Stimulated activated CD8-positive, alpha-beta memory T cell treated with anti-CD3 and anti-CD28 coated beads, Interleukin-7, amount 100 ng/mL, for 48 hours (primary cell): Measurements from ENCODE around the gene MYORG.
"Not testable (repeated sequence)": the region's sequence is repeated elsewhere in the genome, so short reads cannot be mapped to it uniquely, and the experiment has no call there.

Source experiments
- DNase-seq, 2 donors: peaks; one replicate each; pipeline ENCODE4 v3.0.0-alpha.2; 2020; ENCODE audit warnings: low read depth in 1 of 2; ENCODE audit errors: extremely low read depth in 1 of 2

Gene MYORG

GRCh38 chr9:34370335-34370969 is 6.2 kb downstream of the MYORG start:
- no peak for DNase-seq

- no peak for DNase-seq
Observed at GRCh38 chr9:34369636-34370035, 7.1 kb downstream of the MYORG start.

GRCh38 chr9:34368796-34369195 is 7.9 kb downstream of the MYORG start:
- DNase-seq = not testable (repeated sequence)

DNA sequence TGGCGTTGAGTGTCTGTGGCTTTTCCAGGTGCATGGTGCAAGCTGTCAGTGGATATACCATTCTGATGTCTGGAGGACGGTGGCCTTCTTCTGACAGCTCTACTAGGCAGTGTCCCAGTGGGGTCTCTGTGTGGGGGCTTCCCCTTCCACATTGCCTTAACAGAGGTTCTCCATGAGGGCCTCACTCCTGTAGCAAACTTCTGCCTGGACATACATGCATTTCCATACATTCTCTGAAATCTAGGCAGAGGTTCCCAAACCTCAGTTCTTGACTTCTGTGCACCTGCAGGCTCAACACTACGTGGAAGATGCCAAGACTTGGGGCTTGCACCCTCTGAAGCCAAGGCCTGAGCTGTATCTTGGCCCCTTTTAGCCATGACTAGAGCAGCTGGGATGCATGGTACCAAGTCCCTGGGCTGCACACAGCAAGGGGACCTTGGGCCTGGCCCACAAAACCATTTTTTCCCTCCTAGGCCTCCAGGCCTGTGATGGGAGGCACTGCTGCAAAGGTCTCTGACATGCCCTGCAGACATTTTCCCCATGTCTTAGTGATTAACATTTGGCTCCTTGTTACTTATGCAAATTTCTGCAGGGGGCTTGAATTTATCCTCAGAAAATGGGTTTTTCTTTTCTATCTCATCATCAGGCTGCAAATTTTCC is 8.8 kb downstream of the MYORG start:
- not testable (repeated sequence) for DNase-seq

DNA sequence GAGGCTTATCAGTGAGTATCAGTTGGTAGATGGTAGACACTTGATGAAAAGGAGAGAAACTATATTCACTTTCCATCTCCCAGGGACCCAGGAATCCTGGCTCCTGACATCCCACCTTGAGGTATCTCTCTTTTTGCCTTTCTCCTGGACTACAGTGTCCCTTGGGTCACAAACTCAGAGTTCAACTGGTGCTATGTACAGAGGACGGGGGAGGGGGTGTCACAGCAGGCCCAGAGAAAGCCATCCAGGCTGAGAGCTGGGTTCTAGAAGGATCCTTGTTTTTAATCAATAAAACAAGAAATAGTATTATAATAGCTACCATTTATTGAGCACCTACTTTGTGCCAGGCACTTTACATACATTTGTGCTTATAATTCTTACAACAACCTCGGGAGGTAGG is 10.3 kb downstream of the MYORG start:
- no peak for DNase-seq

DNA sequence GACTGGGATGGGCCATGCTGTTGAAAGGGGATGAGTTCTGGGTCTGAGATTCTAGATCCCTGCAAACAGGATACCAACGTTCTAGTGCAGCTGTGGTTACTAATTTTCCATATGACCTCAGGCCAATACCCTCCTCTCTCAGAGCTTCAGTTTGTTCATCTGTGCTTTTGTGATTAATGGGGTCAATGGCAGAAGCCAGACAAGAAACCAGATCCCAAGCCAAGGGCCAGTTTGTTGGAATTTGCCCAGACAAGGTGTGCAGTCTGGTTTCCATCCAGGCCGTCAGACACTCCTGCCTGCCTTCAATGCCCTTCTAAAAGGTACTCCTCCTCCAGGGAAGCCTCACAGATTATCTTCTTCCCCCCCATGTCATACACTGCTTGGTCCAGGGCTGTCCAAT is 11.4 kb downstream of the MYORG start:
- DNase-seq = no peak

DNA sequence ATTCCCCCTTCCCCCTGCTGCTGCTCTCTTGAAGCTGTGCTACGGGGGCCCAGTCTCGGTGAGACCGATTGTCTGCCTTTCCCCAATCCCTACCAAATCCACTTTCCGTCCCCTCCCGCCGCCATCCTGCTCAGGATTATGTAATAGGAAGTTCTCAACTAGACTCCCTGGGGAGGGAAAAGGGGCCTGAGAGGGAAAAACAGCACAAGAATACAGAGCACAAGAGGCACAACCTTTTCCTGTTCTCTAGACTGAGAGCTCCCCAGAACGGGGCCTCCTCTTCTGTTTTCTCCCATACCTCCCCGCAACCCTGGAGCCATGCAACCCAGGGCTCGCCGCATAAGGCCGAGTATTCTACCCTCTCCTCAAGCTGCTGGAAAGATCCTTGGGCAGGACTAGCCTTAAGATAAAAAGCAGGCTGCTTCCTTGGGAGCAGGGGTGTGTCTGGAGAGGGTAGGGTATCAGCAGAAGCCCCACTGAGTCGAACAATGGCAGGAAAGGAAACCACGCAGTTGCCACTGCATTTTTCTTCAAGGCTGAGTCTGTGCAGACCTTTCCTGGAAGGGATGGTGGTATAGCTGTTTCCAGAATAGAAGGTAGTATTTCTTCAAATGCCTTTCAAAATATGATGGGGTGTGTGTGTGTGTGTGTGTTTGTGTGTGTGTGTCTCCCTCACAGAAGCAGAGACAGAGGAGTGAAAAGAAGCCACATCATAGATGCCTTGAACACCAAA is 12.9 kb downstream of the MYORG start:
- no peak for DNase-seq

DNA sequence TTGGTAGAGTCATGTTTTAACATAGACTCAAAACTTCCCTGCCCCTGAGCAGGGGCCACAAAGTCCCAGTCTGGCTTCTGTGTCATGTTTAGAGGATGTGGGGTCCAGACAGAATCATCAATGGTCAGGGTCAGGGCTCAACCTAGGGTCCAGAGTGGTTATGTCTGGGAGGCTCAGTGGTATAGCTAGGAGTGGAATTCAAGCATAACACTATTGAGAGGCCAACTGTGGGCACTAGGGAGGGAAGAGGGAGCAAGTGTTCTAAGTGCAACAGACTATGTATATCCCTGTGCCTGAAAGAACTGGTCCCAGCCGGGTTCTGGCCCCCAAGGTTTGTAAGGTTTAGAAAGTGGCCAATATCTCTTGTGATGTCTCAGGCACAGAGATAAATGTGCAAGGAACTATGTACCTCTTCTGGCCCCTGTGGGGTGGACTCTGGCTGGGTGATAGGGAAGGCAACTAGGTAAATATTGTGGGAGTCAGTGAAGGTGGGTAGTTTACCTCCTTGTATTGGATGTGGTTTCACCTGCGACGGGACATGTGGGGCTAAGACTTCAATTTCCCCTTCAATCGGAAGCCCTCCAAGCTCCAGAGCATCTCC is 14.0 kb downstream of the MYORG start:
- no peak for DNase-seq

DNA sequence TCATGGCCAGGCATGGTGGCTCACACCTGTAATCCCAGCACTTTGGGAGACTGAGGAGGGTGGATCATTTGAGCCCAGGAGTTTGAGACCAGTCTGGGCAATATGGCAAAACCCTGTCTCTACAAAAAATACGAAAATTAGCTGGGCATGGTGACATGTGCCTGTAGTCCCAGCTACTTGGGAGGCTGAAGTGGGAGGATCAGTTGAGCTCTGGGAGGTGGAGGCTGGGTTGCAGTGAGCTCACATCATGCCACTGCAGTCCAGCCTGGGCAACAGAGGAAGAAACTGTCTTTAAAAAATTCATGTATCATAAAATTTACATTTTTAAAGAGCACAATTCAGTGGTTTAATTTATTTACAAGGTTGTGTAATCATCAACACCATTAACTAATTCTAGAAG is 23.7 kb downstream of the MYORG start:
- not testable (repeated sequence) for DNase-seq

DNA sequence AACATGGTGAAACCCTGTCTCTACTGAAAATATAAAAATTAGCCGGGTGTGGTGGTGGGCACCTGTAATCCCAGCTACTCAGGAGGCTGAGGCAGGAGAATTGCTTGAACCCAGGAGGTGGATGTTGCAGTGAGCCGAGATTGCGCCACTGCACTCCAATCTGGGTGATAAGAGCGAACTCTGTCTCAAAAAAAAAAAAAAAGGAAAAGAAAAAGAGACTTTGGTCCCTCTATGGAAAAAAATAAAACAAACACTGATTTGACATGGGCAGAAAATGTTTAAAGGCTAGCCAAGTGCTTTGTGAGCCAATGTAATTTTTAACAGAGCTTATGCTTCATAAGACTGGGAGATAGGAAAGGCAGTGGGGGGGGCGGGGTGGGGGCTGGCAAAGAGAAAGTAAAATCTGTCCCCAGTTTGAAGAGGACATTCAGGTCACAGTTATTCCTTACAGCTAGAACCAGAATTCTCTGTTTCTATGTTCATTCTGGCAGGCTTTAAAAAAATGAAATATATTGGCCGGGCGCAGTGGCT is 24.5 kb downstream of the MYORG start:
- DNase-seq = not testable (repeated sequence)

- no peak for DNase-seq
Observed at GRCh38 chr9:34349324-34349723, 27.4 kb downstream of the MYORG start.

DNA sequence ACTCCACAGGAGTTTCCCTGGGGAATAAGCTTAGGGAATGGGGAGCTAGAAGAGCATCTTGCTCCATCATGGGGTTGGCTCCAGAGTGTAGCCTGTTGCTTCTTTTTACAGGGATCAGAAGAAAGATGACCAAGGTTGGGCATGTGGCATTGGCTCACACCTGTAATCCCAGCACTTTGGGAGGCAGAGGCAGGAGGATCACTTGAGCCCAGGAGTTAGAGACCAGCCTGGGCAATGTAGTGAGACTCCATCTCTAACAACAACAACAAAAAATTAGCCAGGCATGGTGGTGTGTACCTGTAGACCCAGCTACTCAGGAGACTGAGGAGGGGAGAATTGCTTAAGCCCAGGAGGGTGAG is 28.9 kb downstream of the MYORG start:
- DNase-seq = no peak

GRCh38 chr9:34346873-34347799 is 29.6 kb downstream of the MYORG start:
- DNase-seq = no peak

GRCh38 chr9:34343605-34344004 is 33.1 kb downstream of the MYORG start:
- no peak for DNase-seq

DNA sequence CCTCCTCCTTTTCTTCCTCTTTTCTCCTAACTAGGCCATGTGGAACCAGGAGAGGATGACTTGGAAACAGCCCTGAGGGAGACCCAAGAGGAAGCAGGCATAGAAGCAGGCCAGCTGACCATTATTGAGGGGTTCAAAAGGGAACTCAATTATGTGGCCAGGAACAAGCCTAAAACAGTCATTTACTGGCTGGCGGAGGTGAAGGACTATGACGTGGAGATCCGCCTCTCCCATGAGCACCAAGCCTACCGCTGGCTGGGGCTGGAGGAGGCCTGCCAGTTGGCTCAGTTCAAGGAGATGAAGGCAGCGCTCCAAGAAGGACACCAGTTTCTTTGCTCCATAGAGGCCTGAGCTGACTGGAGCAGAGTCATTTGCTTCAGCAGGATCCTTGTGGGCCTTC is 33.6 kb downstream of the MYORG start:
- DNase-seq = no peak

- no peak for DNase-seq
Observed at GRCh38 chr9:34341659-34342295, 34.9 kb downstream of the MYORG start.

- no peak for DNase-seq
Observed at GRCh38 chr9:34338665-34339385, 37.9 kb downstream of the MYORG start.

DNA sequence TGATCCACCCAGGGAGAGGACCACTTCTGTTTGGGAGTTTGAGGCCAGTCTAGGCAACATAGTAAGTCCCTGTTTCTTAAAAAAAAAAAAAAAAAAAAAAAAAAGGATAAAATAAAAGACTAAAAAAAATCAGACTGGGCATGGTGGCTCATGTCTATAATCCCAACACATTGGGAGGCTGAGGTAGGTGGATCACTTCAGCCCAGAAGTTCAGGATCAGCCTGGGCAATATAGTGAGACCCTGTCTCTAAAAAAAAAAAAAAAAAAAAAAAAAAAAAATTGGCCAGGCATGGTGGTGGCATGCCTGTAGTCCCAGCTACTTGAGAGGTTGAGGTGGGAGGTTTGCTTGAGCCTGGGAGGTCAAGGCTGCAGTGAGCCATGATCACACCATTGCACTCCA is 38.6 kb downstream of the MYORG start:
- DNase-seq = not testable (repeated sequence)

DNA sequence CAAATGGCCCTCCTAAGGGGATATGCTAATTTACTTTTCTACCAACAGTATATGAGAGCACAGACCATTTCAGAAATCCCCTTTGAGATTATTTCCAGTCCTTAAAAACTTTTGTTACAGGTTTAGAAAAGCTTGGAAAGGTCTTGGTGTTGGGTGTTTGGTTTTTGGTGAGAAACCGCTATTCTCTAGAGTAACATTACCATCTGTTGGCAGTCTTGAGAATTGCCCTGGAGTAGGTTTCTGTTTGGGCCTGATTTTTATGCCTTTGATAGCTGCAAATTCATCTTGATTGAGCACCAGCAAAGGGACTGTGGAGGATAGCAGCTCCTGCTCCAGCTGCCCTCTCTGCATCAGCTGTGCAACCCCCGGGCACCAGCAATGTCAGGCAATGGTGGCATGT is 39.3 kb downstream of the MYORG start:
- DNase-seq = no peak
